ENCODE results near the gene THADA.

DNA sequence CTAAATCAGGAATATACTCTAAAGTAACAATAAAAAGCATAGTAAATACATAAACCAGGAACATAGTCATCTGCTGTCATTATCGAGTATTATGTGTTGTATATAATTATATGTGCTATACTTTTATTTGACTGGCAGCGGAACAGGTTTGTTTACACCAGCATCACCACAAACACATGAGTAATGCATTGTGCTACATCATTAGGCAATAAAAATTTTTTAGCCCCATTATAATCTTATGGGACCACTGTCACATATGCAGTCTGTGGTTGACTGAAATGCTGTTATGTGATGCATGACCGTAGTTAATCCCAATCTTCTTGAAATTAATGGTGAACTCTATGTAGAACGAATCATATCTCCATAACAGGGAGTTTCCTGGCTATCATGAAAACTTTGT lies 232.7 kb downstream of the THADA start:
- TF ChIP-seq, protein P1, sequence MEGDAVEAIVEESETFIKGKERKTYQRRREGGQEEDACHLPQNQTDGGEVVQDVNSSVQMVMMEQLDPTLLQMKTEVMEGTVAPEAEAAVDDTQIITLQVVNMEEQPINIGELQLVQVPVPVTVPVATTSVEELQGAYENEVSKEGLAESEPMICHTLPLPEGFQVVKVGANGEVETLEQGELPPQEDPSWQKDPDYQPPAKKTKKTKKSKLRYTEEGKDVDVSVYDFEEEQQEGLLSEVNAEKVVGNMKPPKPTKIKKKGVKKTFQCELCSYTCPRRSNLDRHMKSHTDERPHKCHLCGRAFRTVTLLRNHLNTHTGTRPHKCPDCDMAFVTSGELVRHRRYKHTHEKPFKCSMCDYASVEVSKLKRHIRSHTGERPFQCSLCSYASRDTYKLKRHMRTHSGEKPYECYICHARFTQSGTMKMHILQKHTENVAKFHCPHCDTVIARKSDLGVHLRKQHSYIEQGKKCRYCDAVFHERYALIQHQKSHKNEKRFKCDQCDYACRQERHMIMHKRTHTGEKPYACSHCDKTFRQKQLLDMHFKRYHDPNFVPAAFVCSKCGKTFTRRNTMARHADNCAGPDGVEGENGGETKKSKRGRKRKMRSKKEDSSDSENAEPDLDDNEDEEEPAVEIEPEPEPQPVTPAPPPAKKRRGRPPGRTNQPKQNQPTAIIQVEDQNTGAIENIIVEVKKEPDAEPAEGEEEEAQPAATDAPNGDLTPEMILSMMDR (IDR thresholded peaks at IDR 0.05; ENCODE audit: low read length) = no peak
- no peak for TF ChIP-seq EZH2 (IDR thresholded peaks at IDR 0.05; ENCODE audit: borderline replicate concordance, low read length)
